AG04449 (cell line): ENCODE measurements around the gene RCBTB1.
"Not testable (repeated sequence)": the region's sequence is repeated elsewhere in the genome, so short reads cannot be mapped to it uniquely, and the experiment has no call there.

ENCODE experiments used
- CTCF ChIA-PET: fragments of 350-600 bp; formaldehyde crosslinking; extraction: SDS; loops from one replicate; lab custom pipeline; 2021; ENCODE audit warnings: antibody characterized with exemption; lab: Yijun Ruan, JAX
- POLR2A ChIA-PET: fragments of 400-600, 350-600 bp; formaldehyde crosslinking; extraction: SDS; loops from one replicate; lab custom pipeline; 2020; ENCODE audit warnings: antibody characterized with exemption, inconsistent platforms; lab: Yijun Ruan, JAX
- DNase-seq: peaks from one replicate; pipeline ENCODE4 v3.0.0-alpha.2; 2010; ENCODE audit warnings: low read depth, low spot score
- H3K4me3 ChIP-seq: 2 replicates; pipeline ENCODE4 v1.5.1; 2011; ENCODE audit warnings: low read depth, mild to moderate bottlenecking, control low read depth, low read length
- CTCF ChIP-seq: IDR thresholded peaks from one replicate; pipeline ENCODE4 v1.5.1; 2011; ENCODE audit warnings: mild to moderate bottlenecking, moderate library complexity, low read length, control low read depth, inconsistent platforms; ENCODE audit not compliant: insufficient read depth; ENCODE audit errors: missing control alignments

RCBTB1 gene

GRCh38 chr13:49594576-49594975, 9.2 kb upstream of the RCBTB1 start:
- POLR2A ChIA-PET = no interaction called here
- TF ChIP-seq CTCF = no peak
- CTCF ChIA-PET = interaction anchor here (0.7 to 1.4 kb wide), 2 partner anchors 12 to 279 kb away, joined by 3 to 5 read pairs; no protein-coding TSS in a partner anchor
- H3K4me3 ChIP-seq = no peak overlapping the region
- DNase-seq = no peak

- POLR2A ChIA-PET, H3K4me3 ChIP-seq, DNase-seq: not testable (repeated sequence)
- CTCF ChIA-PET = interaction anchor here (0.7 kb wide), 1 partner anchor 278 kb away, joined by 3 read pairs; no protein-coding TSS in a partner anchor
These were observed 8.5 kb upstream of the RCBTB1 start for GRCh38 chr13:49593876-49594275.

GRCh38 chr13:49590714-49591113, 5.4 kb upstream of the RCBTB1 start:
- not testable (repeated sequence) for H3K4me3 ChIP-seq, DNase-seq
- POLR2A ChIA-PET = interaction anchor here (0.6 kb wide), 1 partner anchor 16 kb away, joined by 3 read pairs; no protein-coding TSS in a partner anchor
- CTCF ChIA-PET = interaction anchor here (0.7 to 0.8 kb wide), 2 partner anchors 12 to 17 kb away, joined by 3 read pairs; no protein-coding TSS in a partner anchor

- no peak overlapping the region for H3K4me3 ChIP-seq
- POLR2A ChIA-PET = no interaction called here
- CTCF ChIA-PET = interaction anchor here (1.5 kb wide), 1 partner anchor 10 kb away, joined by 3 read pairs; no protein-coding TSS in a partner anchor
- DNase-seq = no peak
- no peak for TF ChIP-seq CTCF
These were observed 2.0 kb upstream of the RCBTB1 start for GRCh38 chr13:49587311-49587847.

- no peak for DNase-seq
- H3K4me3 ChIP-seq = no peak overlapping the region
- CTCF ChIA-PET = interaction anchor here (1.5 kb wide), 1 partner anchor 9 kb away, joined by 3 read pairs; no protein-coding TSS in a partner anchor
- no peak for TF ChIP-seq CTCF
- POLR2A ChIA-PET = no interaction called here
These were observed 1.4 kb upstream of the RCBTB1 start for GRCh38 chr13:49586717-49587116.

- peak overlapping the region; percentile 85 for H3K4me3 ChIP-seq
- TF ChIP-seq CTCF = no peak
- POLR2A ChIA-PET = no interaction called here
- CTCF ChIA-PET = no interaction called here
- no peak for DNase-seq
These were observed 581 bp downstream of the RCBTB1 start for GRCh38 chr13:49584771-49585182.

- H3K4me3 ChIP-seq = no peak overlapping the region
- ChIA-PET CTCF (no interaction called here), POLR2A (no interaction called here)
- no peak for DNase-seq
- no peak for TF ChIP-seq CTCF
These were observed 4.2 kb downstream of the RCBTB1 start for GRCh38 chr13:49580980-49581680.
